HepG2 (cell line): ENCODE measurements around the gene ZNF736. TPM values are rescaled to one million over a fixed set of nuclear protein-coding genes. Genes with fewer than 3 reads are reported as not detected.

Experiments used
- ATAC-seq: fragments of 200-7000 bp; cut with Tn5 transposase; 3 replicates; pipeline ENCODE4 v1.9.1; 2020; ENCODE audit warnings: mild to moderate bottlenecking, moderate library complexity
- BruUV-seq: library from RNA; stranded (reverse); fragments of 400-500 nt; replicated peaks from 2 replicates; lab custom pipeline; 2021; lab: Mats Ljungman, UMichigan
- CTCF ChIA-PET: fragments of 300-600 bp; formaldehyde crosslinking; extraction: SDS; loops from one replicate; lab custom pipeline; 2021; ENCODE audit warnings: low total read pairs, inconsistent platforms, low intra/inter-chr PET ratio; lab: Yijun Ruan, JAX
- POLR2A ChIA-PET: fragments of 350-600 bp; sonication (Branson Sonifier 250); formaldehyde crosslinking; loops from one replicate; lab custom pipeline; 2020; ENCODE audit warnings: antibody characterized with exemption, inconsistent platforms; lab: Yijun Ruan, JAX
- DNase-seq: peaks from one replicate; pipeline ENCODE4 v3.0.0-alpha.2; 2015; ENCODE audit warnings: low spot score
- FAIRE-seq: peaks from 3 replicates; lab custom pipeline; 2011; peaks lifted over from hg19 to GRCh38; lab: Jason Lieb, UNC
- H2AFZ ChIP-seq: one replicate; pipeline ENCODE4 v1.6.1; 2011; ENCODE audit warnings: low read length, inconsistent platforms
- H3K27ac ChIP-seq: fragments of 300-600 bp; 3 replicates; pipeline ENCODE4 v1.8.0; 2011; ENCODE audit warnings: mixed run types, mild to moderate bottlenecking, mixed read lengths, low read length, inconsistent platforms; ENCODE audit not compliant: insufficient read depth; ENCODE audit errors: extremely low read length
- H3K27me3 ChIP-seq, 2 experiments: fragments of 200-600 bp in 1 of 2; 2 replicates in 1 of 2; 3 replicates in 1 of 2; pipeline versions ENCODE4 v1.6.0 to v1.8.0; 2011; ENCODE audit warnings: low read length in 2 of 2, mild to moderate bottlenecking in 2 of 2, moderate library complexity in 2 of 2, inconsistent platforms in 1 of 2; ENCODE audit not compliant: insufficient read depth in 2 of 2, control insufficient read depth in 1 of 2
- H3K36me3 ChIP-seq, 2 experiments: fragments of 200-600 bp in 1 of 2; replicated peaks in 1 of 2; 2 replicates in 1 of 2; 3 replicates in 1 of 2; pipeline versions ENCODE4 v1.5.1 to v1.8.0; 2011; ENCODE audit warnings: low read length in 2 of 2, inconsistent platforms in 1 of 2; ENCODE audit not compliant: insufficient read depth in 2 of 2, control insufficient read depth in 1 of 2
- H3K4me1 ChIP-seq: 2 replicates; pipeline ENCODE4 v1.5.1; 2012; ENCODE audit warnings: low read length, inconsistent platforms; ENCODE audit not compliant: insufficient read depth
- H3K4me2 ChIP-seq: 2 replicates; pipeline ENCODE4 v1.6.0; 2011; ENCODE audit warnings: low read depth, low read length, inconsistent platforms
- H3K4me3 ChIP-seq, 3 experiments: fragments of 200-600 bp in 1 of 3; sonication (generic), shearing (Covaris generic) in 1 of 3; replicated peaks in 1 of 3; 2 replicates each; pipeline ENCODE4 v1.5.1; 2011 to 2016; ENCODE audit warnings: low read length in 3 of 3, inconsistent platforms in 2 of 3, low read depth in 2 of 3, mild to moderate bottlenecking in 2 of 3, control low read depth in 1 of 3, mixed read lengths in 1 of 3; ENCODE audit not compliant: insufficient read depth in 1 of 3
- H3K79me2 ChIP-seq: one replicate; pipeline ENCODE4 v1.6.1; 2011; ENCODE audit warnings: low read length, inconsistent platforms; ENCODE audit not compliant: insufficient read depth
- H3K9ac ChIP-seq: 2 replicates; pipeline ENCODE4 v1.6.0; 2011; ENCODE audit warnings: mild to moderate bottlenecking, low read depth, low read length, inconsistent platforms; ENCODE audit not compliant: insufficient read depth
- H3K9me3 ChIP-seq: 2 replicates; pipeline ENCODE4 v1.5.1; 2012; ENCODE audit warnings: mild to moderate bottlenecking, low read length
- H4K20me1 ChIP-seq: 2 replicates; pipeline ENCODE4 v1.6.0; 2011; ENCODE audit warnings: inconsistent platforms, mild to moderate bottlenecking, low read length, moderate library complexity; ENCODE audit not compliant: insufficient read depth
- HDAC1 ChIP-seq: sonication (generic); formaldehyde crosslinking; IDR thresholded peaks from 2 replicates; pipeline ENCODE4 v1.5.1; 2020; ENCODE audit warnings: mild to moderate bottlenecking, missing genetic modification reagents
- HMGA1 ChIP-seq: sonication (generic); formaldehyde crosslinking; conservative IDR thresholded peaks from 2 replicates; pipeline ENCODE4 v1.4.0; 2020; ENCODE audit warnings: missing genetic modification reagents
- SETDB1 ChIP-seq: sonication (generic); formaldehyde crosslinking; IDR thresholded peaks from 2 replicates; pipeline ENCODE4 v1.5.1; 2020; ENCODE audit warnings: missing genetic modification reagents, mild to moderate bottlenecking, borderline replicate concordance
- TRIM24 ChIP-seq: sonication (generic); formaldehyde crosslinking; IDR thresholded peaks from 2 replicates; pipeline ENCODE4 v1.8.0; 2022; ENCODE audit warnings: mild to moderate bottlenecking, missing genetic modification reagents
- ZNF296 ChIP-seq: sonication (generic); formaldehyde crosslinking; conservative IDR thresholded peaks from 2 replicates; pipeline ENCODE4 v1.5.0; 2020; ENCODE audit warnings: mild to moderate bottlenecking, missing genetic modification reagents
- WGBS: methylation state at CpG from one replicate; pipeline ENCODE4 v1.1.6; 2017; ENCODE audit warnings: low lambda C conversion rate; 5-methylcytosine and 5-hydroxymethylcytosine counted together
- in situ Hi-C: cut with HindIII; loops from 2 replicates; pipeline ENCODE4 v1.10.0; 2017; ENCODE audit warnings: low pct_unique_long_range_greater_than_20kb; ENCODE audit not compliant: extremely low pct_ligation_motif_present
- intact Hi-C: fragments of 100-400 bp; cut with micrococcal nuclease; formaldehyde crosslinking; loops from one replicate; pipeline ENCODE4 v1.10.0; 2022; ENCODE audit not compliant: unreplicated experiment
- polyA plus RNA-seq, 8 experiments: library from polyadenylated mRNA; depleted of rRNA in 3 of 8; stranded (reverse) in 7 of 8; unstranded in 1 of 8; fragments of >200 nt; fragmentation: Illumina TruSeq in 4 of 8; extraction: Trizol in 4 of 8; gene quantifications; 2 replicates each; pipeline versions ENCODE4 v1.2.1 to v1.2.3, GENCODE V29; 2011 to 2016; ENCODE audit warnings: low read depth in 4 of 8, missing spikeins in 1 of 8, mixed read lengths in 1 of 8; ENCODE audit not compliant: insufficient read depth in 1 of 8
- total RNA-seq, 5 experiments: library from RNA; depleted of rRNA; stranded (reverse); fragments of >200 nt; fragmentation: Illumina TruSeq; extraction: Trizol; gene quantifications; 2 replicates each; pipeline ENCODE4 v1.2.3, GENCODE V29; 2016; ENCODE audit warnings: low read depth in 1 of 5
- TF ChIP-seq, protein P1 (sequence below): sonication (generic); formaldehyde crosslinking; IDR thresholded peaks from 2 replicates; pipeline ENCODE4 v1.5.0; 2020; ENCODE audit warnings: mild to moderate bottlenecking, missing genetic modification reagents
- TF ChIP-seq, protein P2 (sequence below): sonication (generic); formaldehyde crosslinking; IDR thresholded peaks from 2 replicates; pipeline ENCODE4 v1.8.0; 2022; ENCODE audit warnings: mild to moderate bottlenecking, missing genetic modification reagents, borderline replicate concordance
- TF ChIP-seq, protein P3 (sequence below): sonication (generic); formaldehyde crosslinking; IDR thresholded peaks from 2 replicates; pipeline ENCODE4 v1.4.0; 2020; ENCODE audit warnings: missing genetic modification reagents, mild to moderate bottlenecking, borderline replicate concordance

The ZNF736 gene
- total and polyA plus RNA-seq, 2 of the 13 experiments (the other 11 are each of a cell fraction or from before 2014, with no cell fraction given): not detected

DNA sequence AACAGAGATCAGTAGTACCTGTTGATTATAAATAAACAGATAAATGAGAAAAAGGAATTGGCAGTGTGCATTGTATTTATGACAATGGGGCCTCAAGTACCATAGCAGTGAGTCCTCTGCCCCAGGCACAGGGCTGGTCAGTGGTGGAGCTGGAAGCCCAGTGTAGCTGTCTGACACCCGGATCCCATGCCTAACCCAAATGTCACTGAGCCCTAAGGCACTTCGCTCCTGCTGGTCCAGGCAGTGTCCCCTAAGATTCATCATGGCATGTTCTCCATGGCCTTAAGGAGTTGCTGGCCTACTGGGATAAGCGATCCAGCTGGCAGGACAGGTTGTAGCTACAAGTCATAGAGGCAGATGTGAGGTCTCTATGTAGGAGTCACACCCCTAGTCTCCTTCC is 3.3 kb upstream of the ZNF736 start:
- Histone ChIP-seq H3K79me2 (no peaks in the 10 kb centered on the region), H4K20me1 (no peaks in the 10 kb centered on the region), H3K36me3 (no peaks in the 10 kb centered on the region), H3K4me2 (no peak overlapping the region), H3K9me3 (peaks cover 75% of the 10 kb centered on the region), H3K4me1 (no peaks in the 10 kb centered on the region)
- DNase-seq (no peak), ATAC-seq (no peak)
- in situ Hi-C loops: no loop called here
- BruUV-seq: no TSS peak
- WGBS: no CpG with 5 or more reads among the region's 3 CpGs
- TF ChIP-seq, protein P1, sequence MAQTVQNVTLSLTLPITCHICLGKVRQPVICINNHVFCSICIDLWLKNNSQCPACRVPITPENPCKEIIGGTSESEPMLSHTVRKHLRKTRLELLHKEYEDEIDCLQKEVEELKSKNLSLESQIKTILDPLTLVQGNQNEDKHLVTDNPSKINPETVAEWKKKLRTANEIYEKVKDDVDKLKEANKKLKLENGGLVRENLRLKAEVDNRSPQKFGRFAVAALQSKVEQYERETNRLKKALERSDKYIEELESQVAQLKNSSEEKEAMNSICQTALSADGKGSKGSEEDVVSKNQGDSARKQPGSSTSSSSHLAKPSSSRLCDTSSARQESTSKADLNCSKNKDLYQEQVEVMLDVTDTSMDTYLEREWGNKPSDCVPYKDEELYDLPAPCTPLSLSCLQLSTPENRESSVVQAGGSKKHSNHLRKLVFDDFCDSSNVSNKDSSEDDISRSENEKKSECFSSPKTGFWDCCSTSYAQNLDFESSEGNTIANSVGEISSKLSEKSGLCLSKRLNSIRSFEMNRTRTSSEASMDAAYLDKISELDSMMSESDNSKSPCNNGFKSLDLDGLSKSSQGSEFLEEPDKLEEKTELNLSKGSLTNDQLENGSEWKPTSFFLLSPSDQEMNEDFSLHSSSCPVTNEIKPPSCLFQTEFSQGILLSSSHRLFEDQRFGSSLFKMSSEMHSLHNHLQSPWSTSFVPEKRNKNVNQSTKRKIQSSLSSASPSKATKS (CRISPR knock-in tag): no peak
- TF ChIP-seq HMGA1 (CRISPR knock-in tag) (no peak), SETDB1 (CRISPR knock-in tag) (no peak), TRIM24 (CRISPR knock-in tag) (no peak), ZNF296 (CRISPR knock-in tag) (no peak), HDAC1 (no peak)
- TF ChIP-seq, protein P2, sequence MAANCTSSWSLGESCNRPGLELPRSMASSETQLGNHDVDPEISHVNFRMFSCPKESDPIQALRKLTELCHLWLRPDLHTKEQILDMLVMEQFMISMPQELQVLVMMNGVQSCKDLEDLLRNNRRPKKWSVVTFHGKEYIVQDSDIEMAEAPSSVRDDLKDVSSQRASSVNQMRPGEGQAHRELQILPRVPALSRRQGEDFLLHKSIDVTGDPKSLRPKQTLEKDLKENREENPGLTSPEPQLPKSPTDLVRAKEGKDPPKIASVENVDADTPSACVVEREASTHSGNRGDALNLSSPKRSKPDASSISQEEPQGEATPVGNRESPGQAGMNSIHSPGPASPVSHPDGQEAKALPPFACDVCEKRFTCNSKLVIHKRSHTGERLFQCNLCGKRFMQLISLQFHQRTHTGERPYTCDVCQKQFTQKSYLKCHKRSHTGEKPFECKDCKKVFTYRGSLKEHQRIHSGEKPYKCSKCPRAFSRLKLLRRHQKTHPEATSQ: no peak
- TF ChIP-seq, protein P3, sequence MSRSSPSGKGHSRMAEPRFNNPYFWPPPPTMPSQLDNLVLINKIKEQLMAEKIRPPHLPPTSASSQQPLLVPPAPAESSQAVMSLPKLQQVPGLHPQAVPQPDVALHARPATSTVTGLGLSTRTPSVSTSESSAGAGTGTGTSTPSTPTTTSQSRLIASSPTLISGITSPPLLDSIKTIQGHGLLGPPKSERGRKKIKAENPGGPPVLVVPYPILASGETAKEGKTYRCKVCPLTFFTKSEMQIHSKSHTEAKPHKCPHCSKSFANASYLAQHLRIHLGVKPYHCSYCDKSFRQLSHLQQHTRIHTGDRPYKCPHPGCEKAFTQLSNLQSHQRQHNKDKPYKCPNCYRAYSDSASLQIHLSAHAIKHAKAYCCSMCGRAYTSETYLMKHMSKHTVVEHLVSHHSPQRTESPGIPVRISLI (CRISPR knock-in tag): no peak
- TF ChIP-seq, all 625 proteins: peak for 0
- POLR2A ChIA-PET: no interaction called here
- Histone ChIP-seq H2AFZ (no peak overlapping the region), H3K4me3 (no peak overlapping the region), H3K9ac (no peak overlapping the region), H3K27me3 (no peaks in the 10 kb centered on the region), H3K27ac (no peak overlapping the region)
- intact Hi-C loops: no loop called here
- FAIRE-seq: no peak
- CTCF ChIA-PET: no interaction called here
